Ovary (tissue), 3 donors: Measurements from ENCODE around the gene HK1.

Experiments used
- CTCF ChIP-seq, 3 donors: fragments of 450-650 bp in 2 of 3; fragments of 200-600 bp in 1 of 3; IDR thresholded peaks; one replicate each; pipeline versions ENCODE4 v1.5.1 to v1.8.0; 2016 to 2022; ENCODE audit warnings: antibody characterized with exemption in 3 of 3, mild to moderate bottlenecking in 1 of 3
- EP300 ChIP-seq: sonication (generic); formaldehyde crosslinking; IDR thresholded peaks from one replicate; pipeline ENCODE4 v1.6.1; 2017; ENCODE audit warnings: antibody characterized with exemption
- POLR2A ChIP-seq: fragments of 450-650 bp; IDR thresholded peaks from one replicate; pipeline ENCODE4 v1.6.1; 2017; ENCODE audit warnings: antibody characterized with exemption, mild to moderate bottlenecking, moderate library complexity
- donor health status: DM: no; HTN: no; CAD: no.

- no peak for TF ChIP-seq EP300
- no peak for TF ChIP-seq CTCF (IDR thresholded peaks at IDR 0.05)
- TF ChIP-seq POLR2A = no peak
Measured at GRCh38 chr10:69253171-69253570, 25.1 kb upstream of the HK1 start.
